OCI-LY1 (cell line): Measurements from ENCODE around the gene SETDB2.
"Not testable (repeated sequence)": the region's sequence is repeated elsewhere in the genome, so short reads cannot be mapped to it uniquely, and the experiment has no call there.

ENCODE experiments used
- CTCF ChIP-seq: fragments of 200-600 bp; sonication (generic), shearing (Covaris generic); IDR thresholded peaks from 2 replicates; pipeline ENCODE4 v1.5.1; 2017; ENCODE audit warnings: mild to moderate bottlenecking, antibody characterized with exemption, low read length, moderate library complexity, mixed read lengths
- EZH2 ChIP-seq: fragments of 200-600 bp; sonication (generic), shearing (Covaris generic); IDR thresholded peaks from 2 replicates; pipeline ENCODE4 v1.8.0; 2017; ENCODE audit warnings: borderline replicate concordance, mixed run types, mild to moderate bottlenecking, antibody characterized with exemption, low read length, moderate library complexity, mixed read lengths

GRCh38 chr13:49496837-49497236 is 52.8 kb downstream of the SETDB2 start:
- not testable (repeated sequence) for TF ChIP-seq CTCF, EZH2
